Epithelial cell of esophagus (primary cell): ENCODE results near the gene PLEKHM3.
"Not testable (repeated sequence)": the region's sequence is repeated elsewhere in the genome, so short reads cannot be mapped to it uniquely, and the experiment has no call there.

ENCODE experiments used
- DNase-seq: peaks from one replicate; pipeline ENCODE4 v3.0.0; 2010; ENCODE audit warnings: low read depth
- H3K4me3 ChIP-seq: 2 replicates; pipeline ENCODE4 v1.5.1; 2011; ENCODE audit warnings: mild to moderate bottlenecking, low read length, control low read depth
- TF ChIP-seq, protein P1 (sequence below): IDR thresholded peaks from 2 replicates; pipeline ENCODE4 v1.5.1; 2011; ENCODE audit warnings: low read depth, mild to moderate bottlenecking, low read length, control low read depth, inconsistent platforms; ENCODE audit not compliant: insufficient read depth; ENCODE audit errors: missing control alignments

PLEKHM3 gene

DNA sequence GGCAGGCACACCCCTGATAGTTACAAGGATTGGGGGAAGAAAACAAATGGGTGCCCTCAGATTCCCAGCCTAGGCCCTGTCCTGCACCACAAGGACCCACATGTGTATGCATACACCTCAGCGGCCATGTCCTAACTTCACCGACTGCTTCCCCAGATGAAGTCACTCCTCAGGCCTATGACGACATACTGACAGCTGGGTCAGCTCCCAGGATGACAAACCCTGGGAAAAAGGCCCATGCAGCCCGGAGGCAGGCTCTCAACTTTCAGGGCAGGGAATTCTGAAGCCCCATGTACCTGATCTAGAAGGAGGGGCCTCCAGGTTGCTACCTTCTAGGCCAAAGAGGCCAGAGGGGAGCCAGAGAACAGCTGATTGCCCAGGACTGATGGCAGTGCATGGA, 11.0 kb upstream of the PLEKHM3 start:
- DNase-seq, result peak; percentile 42
- TF ChIP-seq, protein P1, sequence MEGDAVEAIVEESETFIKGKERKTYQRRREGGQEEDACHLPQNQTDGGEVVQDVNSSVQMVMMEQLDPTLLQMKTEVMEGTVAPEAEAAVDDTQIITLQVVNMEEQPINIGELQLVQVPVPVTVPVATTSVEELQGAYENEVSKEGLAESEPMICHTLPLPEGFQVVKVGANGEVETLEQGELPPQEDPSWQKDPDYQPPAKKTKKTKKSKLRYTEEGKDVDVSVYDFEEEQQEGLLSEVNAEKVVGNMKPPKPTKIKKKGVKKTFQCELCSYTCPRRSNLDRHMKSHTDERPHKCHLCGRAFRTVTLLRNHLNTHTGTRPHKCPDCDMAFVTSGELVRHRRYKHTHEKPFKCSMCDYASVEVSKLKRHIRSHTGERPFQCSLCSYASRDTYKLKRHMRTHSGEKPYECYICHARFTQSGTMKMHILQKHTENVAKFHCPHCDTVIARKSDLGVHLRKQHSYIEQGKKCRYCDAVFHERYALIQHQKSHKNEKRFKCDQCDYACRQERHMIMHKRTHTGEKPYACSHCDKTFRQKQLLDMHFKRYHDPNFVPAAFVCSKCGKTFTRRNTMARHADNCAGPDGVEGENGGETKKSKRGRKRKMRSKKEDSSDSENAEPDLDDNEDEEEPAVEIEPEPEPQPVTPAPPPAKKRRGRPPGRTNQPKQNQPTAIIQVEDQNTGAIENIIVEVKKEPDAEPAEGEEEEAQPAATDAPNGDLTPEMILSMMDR, result no peak
- no peak overlapping the region for H3K4me3 ChIP-seq

DNA sequence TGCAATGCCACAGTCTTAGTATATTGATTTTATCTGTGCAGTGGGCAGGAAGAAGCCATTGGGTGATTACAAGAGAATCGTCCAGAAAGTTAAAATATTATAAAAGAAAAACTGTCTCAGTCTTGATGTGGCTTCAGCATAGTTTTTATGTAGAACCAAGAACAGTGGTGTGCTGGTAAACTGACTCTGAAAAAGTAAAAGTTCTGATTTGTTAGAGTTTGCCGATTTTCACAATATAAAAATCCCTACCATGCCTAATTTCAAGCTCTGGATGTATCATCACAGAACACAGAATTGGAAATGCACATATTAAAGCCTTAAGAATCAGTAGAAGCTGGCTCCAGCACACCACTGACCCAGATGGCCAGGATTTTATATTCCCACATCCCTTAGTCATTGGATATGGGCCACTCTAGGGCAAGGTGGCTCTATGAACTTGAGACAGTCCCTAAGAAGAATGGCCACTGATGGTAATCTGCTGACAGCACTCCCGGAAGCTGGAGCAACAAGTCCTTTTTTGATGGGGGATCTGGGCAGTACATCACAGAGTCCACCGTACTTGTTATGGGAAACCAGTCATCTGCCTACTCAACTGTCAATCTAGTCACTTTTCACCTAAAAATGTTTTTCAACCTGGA, 9.3 kb upstream of the PLEKHM3 start:
- H3K4me3 ChIP-seq, result no peak overlapping the region
- no peak for DNase-seq
- TF ChIP-seq, protein P1, result no peak

DNA sequence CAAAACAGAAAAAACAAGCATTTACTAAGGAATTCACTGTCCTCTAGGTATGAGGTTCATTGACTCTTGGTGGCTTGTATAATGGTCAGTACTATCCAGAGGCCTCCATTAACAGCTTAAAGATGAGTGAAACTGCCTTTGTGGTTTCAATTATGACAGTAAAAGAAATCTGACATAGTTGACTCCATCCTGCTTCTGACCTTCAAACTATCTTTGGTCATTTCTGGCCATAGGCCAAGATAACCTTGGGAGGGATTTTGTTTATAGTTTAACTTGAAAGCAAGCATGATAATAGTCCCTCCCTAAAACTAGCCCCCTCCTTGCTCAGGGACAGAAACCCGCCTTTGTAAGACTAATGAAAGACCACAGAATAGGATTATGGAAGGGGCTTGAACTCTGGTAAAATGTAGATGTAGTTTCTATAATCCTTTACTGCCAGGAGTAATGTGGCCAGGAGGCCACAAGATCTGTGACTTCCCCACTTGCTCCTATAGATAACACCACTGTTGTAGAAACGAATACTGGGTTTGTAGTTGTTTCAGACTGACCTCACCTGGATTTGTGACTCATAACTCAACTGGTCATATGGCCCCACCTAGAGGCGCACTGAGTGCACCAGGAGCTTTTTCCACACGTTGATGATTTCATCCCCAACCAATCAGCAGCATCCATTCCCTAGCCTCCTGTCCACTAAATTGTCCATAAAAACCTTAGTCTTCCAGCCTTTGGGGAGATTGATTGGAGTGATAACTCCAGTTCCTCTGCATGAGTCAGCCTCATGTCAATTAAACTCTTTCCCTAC, 8.6 kb upstream of the PLEKHM3 start:
- H3K4me3 ChIP-seq, result no peak overlapping the region
- peak; percentile 89 for DNase-seq
- TF ChIP-seq, protein P1, result peak; percentile 66

DNA sequence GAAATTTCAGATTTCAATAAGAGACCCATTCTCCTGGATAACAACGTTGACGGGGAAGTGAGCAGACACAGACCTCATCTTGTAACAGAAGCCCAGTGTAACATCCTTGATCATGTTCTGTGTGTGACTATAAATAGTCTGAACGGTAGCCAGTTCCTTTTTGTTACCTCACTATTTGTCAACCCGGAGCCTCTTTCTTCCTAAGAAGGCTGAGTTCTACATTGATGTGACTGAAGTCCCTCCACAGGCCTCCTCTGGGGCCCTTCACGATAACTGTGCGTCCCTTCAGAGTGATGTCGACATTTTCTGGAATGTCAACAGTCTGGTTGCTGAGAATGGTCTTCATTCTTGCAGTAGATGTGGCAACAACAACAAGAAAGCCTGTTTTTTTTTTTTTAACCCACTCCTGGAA, 6.3 kb upstream of the PLEKHM3 start:
- H3K4me3 ChIP-seq, result no peak overlapping the region
- DNase-seq, result peak; percentile 64
- TF ChIP-seq, protein P1, result no peak

DNA sequence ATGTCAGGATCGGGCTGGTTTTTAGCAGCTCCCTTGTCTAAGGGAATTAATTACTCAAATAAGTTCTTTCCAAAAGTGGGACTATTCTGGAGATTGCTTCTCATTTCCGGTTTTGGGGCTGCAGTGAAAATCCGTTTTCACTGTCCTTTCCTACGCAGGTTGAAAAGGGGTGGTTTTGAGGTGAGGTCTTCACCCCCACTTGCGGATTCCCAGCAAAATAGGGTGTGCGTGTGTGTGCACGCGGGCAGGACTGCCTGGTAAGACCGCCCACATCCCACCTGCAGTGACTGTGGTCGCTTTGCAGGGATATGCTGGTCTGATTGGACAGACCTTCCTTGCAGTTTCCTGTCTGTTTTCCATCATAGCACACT, 472 bp upstream of the PLEKHM3 start:
- peak overlapping the region; percentile 85 for H3K4me3 ChIP-seq
- TF ChIP-seq, protein P1, result no peak
- DNase-seq, result no peak

DNA sequence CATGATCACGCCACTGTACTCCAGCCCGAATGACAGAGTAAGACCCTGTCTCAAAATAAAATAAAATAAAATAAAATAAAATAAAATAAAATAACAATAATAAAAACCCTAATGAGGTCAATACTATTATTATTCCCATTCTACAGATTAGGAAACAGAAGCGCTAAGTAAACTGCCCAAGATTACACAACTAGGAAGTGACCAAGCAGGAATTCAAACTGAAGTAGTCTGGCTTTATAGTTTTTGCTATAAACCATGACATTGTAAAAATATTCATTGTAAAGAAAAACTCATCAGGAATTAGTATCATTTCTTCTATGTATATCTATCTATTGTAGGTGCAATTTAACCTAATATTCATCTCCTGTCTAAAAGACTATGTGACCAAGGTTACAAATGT, 1.2 kb downstream of the PLEKHM3 start:
- DNase-seq, result no peak
- TF ChIP-seq, protein P1, result no peak
- no peak overlapping the region for H3K4me3 ChIP-seq

DNA sequence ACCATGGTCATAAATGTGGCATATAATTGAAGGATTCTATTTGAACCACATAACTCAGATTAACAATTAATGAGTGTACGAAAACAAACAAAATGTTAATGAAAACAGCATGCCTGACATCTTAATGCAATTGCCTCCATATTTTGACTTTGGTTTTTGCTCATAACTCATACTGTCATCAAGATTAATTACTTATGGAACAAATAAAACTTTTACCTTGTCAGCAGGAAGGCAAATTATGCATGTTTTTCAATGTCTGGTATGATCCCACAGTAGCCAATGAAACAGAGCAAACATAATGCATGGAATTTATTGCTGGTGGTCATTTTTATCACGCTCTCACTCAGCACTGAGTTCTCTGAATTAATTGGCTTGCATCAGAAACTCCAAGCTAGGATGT, 5.1 kb downstream of the PLEKHM3 start:
- TF ChIP-seq, protein P1, result no peak

DNA sequence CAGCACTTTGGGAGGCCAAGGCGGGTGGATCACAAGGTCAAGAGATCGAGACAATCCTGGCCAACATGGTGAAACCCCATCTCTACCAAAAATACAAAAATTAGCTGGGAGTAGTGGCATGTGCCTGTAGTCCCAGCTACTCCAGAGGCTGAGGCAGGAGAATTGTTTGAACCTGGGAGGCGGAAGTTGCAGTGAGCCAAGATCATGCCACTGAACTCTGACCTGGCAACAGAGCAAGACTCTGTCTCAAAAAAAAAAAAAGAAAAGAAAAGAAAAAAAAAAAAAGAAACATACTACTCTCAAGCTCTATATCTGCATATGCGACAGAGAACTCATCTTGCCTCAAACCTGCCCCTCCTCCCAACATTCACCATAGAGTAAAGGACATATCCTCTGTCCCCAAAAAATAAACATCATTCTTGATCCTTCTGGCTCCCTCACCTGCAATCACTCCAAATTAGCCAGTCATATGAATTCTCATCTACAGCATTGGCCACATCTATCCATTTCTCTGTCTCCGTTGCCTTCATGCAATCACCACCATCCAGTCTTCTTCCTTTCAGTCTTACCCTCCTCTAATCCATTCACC, 7.1 kb downstream of the PLEKHM3 start:
- not testable (repeated sequence) for H3K4me3 ChIP-seq, DNase-seq

More for the DNA sequence above, 5.1 kb downstream of the PLEKHM3 start:
- no peak overlapping the region for H3K4me3 ChIP-seq
- DNase-seq, result no peak
